Activated naive CD4-positive, alpha-beta T cell treated with anti-CD3 and anti-CD28 coated beads, Interleukin-2, amount 10 ng/mL, durations not matched to agents 7 days and 5 days (primary cell): ENCODE measurements around the gene SCGN.

Experiments
- CTCF ChIA-PET: fragments of 350-600 bp; sonication (Branson Sonifier 250); formaldehyde crosslinking; loops from one replicate; lab custom pipeline; 2021; ENCODE audit warnings: antibody characterized with exemption; lab: Charles Lee
- DNase-seq: peaks from one replicate; pipeline ENCODE4 v3.0.0-alpha.2; 2020
- H3K27ac Mint-ChIP-seq: one replicate; pipeline ENCODE4 v1.8.0; 2021; ENCODE audit warnings: mild to moderate bottlenecking, moderate library complexity, mixed read lengths
- H3K27me3 Mint-ChIP-seq: one replicate; pipeline ENCODE4 v1.8.0; 2021; ENCODE audit warnings: mild to moderate bottlenecking, mixed read lengths
- H3K36me3 Mint-ChIP-seq: one replicate; pipeline ENCODE4 v1.8.0; 2021; ENCODE audit warnings: mixed read lengths
- H3K4me1 Mint-ChIP-seq: one replicate; pipeline ENCODE4 v1.8.0; 2021; ENCODE audit warnings: mixed read lengths
- H3K4me3 Mint-ChIP-seq: one replicate; pipeline ENCODE4 v1.8.0; 2021; ENCODE audit warnings: mild to moderate bottlenecking, moderate library complexity, mixed read lengths
- H3K9me3 Mint-ChIP-seq: one replicate; pipeline ENCODE4 v1.8.0; 2021; ENCODE audit warnings: mixed read lengths

Gene SCGN

DNA sequence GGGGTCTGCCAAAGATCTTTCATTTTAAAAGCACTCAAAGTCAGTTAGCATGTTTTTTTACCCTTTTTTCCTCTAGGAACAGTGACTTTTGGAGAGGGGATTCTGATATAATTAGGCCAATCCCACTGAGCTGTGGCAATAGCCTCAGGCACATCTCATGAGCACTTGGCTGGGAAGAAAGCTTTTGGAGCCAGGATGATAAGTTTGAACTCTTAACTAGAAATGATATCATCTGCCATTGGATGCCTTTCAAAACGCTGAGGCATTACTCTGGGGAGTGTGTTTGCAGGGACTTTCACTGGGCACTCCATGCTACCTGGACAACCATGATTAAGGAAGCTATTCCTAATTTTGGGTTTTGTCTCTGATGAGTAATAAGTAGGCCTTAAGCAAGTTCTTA is 3.7 kb downstream of the SCGN start:
- peaks cover 36% of the 10 kb centered on the region for H3K27me3 Mint-ChIP-seq
- no peaks in the 10 kb centered on the region for H3K4me1 Mint-ChIP-seq
- no peak overlapping the region for H3K27ac Mint-ChIP-seq
- no peaks in the 10 kb centered on the region for H3K9me3 Mint-ChIP-seq
- H3K4me3 Mint-ChIP-seq, result no peak overlapping the region
- no peak for DNase-seq
- CTCF ChIA-PET, result no interaction called here
- no peaks in the 10 kb centered on the region for H3K36me3 Mint-ChIP-seq

DNA sequence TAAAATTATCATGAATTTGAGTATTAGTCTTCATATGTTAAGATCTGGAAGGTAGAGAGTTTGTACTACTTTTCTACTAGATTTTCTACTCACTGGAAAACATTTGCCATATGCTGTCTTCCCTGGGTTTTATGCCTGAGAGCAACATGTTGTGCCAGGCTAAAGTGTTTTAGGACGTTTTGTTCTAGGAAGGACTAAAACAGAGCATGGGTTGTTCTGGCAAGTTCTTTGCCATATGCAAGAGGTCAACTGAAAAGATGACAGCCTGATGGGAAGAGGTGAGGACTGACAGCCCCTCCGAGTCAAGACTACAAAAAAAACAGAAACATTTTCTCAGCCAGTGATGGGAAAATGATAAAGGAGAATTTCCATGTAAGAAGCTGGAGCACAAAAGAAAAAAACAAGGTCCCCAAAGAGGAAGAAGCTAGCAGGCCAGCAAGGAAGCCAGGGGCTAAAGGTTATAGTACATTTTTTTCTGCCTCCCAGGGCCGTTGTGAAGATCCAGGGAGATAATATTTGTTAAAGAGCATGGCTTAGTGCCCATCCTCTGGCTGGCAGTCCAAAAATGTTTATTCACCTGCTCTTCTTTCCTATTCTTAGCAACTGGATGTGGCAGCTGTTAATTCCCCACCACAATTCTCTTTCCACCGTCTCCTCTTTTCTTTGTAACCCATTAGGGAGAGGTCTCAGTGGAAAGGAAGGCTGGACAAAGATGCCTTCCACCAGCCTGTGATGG is 7.8 kb downstream of the SCGN start:
- DNase-seq, result no peak
- Mint-ChIP-seq H3K27me3 (peaks cover 21% of the 10 kb centered on the region), H3K36me3 (no peaks in the 10 kb centered on the region), H3K4me3 (no peak overlapping the region), H3K27ac (no peak overlapping the region), H3K4me1 (no peaks in the 10 kb centered on the region), H3K9me3 (no peaks in the 10 kb centered on the region)
- CTCF ChIA-PET, result no interaction called here

DNA sequence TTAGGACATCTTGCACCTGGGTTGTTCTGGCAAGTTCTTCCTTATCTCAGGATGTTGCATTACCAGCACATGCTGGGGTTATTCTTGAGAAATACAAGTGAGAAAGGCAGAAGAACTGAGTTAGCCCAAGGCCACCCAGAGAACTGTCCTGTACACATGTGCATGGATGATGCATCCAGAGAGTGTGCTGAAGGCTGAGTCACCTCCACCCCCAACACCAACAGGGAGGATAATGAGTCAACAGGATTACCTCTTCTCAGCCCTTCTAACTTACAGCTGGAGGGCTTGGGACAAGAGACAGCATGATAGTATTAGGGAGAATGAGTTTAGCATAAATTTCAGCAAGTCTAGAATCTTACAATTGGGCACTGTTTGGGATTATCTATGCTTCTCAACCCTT is 8.5 kb downstream of the SCGN start:
- DNase-seq, result no peak
- CTCF ChIA-PET, result no interaction called here
- Mint-ChIP-seq H3K4me1 (no peaks in the 10 kb centered on the region), H3K4me3 (no peak overlapping the region), H3K9me3 (no peaks in the 10 kb centered on the region), H3K36me3 (no peaks in the 10 kb centered on the region), H3K27ac (no peak overlapping the region), H3K27me3 (peaks cover 27% of the 10 kb centered on the region)

DNA sequence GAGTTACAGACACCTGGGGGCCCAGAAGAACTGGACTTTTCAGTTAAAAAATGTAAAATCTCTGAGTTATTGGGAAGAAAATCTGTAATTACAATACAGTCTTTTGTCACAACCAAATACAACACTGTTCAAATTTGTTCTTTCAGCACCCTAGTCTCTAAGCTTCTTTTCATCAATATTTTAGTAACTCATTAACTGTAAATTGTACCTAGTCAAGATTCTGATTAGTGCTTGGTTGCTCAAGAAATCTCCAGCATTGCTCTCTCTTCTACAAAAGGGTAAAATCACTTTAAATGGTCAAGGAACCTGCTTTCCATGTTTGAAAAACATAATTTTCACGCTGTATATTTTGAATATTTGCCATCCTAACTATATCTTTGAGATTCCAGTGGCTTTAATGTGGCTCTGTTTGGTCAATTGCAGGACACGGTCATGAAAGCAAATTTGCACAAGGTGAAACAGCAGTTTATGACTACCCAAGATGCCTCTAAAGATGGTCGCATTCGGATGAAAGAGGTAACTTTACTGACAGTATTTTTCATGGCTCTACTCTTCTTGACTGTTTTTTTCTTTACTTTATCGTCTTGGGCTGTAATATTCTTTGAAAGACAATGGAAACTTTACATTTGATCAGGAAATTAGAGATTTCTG is 9.2 kb downstream of the SCGN start:
- CTCF ChIA-PET, result no interaction called here
- H3K9me3 Mint-ChIP-seq, result no peaks in the 10 kb centered on the region
- no peak overlapping the region for H3K27ac Mint-ChIP-seq
- H3K4me3 Mint-ChIP-seq, result no peak overlapping the region
- DNase-seq, result no peak
- H3K27me3 Mint-ChIP-seq, result peaks cover 24% of the 10 kb centered on the region
- H3K4me1 Mint-ChIP-seq, result no peaks in the 10 kb centered on the region
- no peaks in the 10 kb centered on the region for H3K36me3 Mint-ChIP-seq

DNA sequence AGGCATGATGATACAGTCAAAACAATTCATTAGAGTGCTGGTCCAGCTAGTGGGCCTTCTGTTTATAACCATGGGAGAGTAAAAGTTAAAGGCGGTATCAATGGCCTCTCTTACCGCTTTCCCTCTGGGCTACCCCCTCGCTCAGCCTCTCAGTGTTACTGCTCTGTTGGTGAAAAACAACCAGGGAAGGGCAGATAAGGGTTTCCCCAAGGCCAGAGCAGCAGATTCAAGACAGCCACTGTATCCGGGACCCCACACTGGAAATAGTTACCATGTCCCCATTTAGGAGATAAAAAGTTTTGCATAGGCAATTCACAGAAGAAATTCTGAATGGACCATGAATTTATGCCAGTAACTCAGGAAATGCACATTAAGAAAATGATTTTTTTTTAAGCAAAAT is 13.4 kb downstream of the SCGN start:
- no peaks in the 10 kb centered on the region for H3K9me3 Mint-ChIP-seq
- H3K4me1 Mint-ChIP-seq, result no peaks in the 10 kb centered on the region
- H3K4me3 Mint-ChIP-seq, result no peak overlapping the region
- no peaks in the 10 kb centered on the region for H3K36me3 Mint-ChIP-seq
- peaks cover 13% of the 10 kb centered on the region for H3K27me3 Mint-ChIP-seq
- no peak for DNase-seq
- CTCF ChIA-PET, result interaction anchor here (1.5 kb wide), 1 partner anchor 109 kb away, joined by 3 read pairs; no protein-coding TSS in a partner anchor
- no peak overlapping the region for H3K27ac Mint-ChIP-seq

DNA sequence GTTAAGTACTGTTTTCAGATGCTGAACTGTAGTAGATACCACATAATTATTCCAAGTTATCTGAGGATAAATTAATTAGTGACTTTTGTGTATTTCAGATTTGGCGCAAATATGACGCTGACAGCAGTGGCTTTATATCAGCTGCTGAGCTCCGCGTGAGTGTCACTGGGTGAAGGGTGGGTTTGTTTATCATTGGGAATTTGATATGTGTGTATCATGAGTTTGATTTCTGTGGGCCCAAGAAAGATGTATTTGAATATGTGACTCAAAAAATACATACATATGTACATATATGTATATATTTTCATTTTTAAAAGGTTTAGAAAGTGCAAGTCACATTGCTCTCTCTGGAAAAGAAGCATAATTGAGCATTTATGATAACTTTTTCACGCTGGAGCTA is 17.4 kb downstream of the SCGN start:
- no peak overlapping the region for H3K4me3 Mint-ChIP-seq
- no peaks in the 10 kb centered on the region for H3K9me3 Mint-ChIP-seq
- CTCF ChIA-PET, result no interaction called here
- DNase-seq, result no peak
- no peak overlapping the region for H3K27ac Mint-ChIP-seq
- no peaks in the 10 kb centered on the region for H3K4me1 Mint-ChIP-seq
- no peaks in the 10 kb centered on the region for H3K36me3 Mint-ChIP-seq
- H3K27me3 Mint-ChIP-seq, result peaks cover 24% of the 10 kb centered on the region

DNA sequence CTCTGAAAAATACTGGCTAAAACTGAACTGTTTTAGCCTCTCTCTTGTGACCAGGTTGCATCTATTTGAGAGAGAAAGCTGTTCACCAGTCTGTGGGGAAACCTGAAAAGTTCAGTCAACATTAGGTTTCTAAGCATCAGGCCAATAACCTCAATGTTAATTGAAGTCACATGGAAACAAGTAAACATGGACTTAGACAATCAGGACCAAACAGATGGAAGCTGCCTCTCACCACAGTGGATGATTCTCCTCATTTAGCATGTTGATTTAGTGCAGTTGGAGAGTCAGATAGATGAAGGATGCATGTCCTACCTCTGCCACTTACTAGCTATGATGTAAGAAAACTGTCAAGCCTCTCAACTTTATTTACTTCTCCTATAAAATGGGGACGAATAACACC is 18.2 kb downstream of the SCGN start:
- Mint-ChIP-seq H3K4me1 (no peaks in the 10 kb centered on the region), H3K4me3 (no peak overlapping the region), H3K27ac (no peak overlapping the region), H3K27me3 (peaks cover 18% of the 10 kb centered on the region), H3K36me3 (no peaks in the 10 kb centered on the region), H3K9me3 (no peaks in the 10 kb centered on the region)
- CTCF ChIA-PET, result no interaction called here
- DNase-seq, result no peak

DNA sequence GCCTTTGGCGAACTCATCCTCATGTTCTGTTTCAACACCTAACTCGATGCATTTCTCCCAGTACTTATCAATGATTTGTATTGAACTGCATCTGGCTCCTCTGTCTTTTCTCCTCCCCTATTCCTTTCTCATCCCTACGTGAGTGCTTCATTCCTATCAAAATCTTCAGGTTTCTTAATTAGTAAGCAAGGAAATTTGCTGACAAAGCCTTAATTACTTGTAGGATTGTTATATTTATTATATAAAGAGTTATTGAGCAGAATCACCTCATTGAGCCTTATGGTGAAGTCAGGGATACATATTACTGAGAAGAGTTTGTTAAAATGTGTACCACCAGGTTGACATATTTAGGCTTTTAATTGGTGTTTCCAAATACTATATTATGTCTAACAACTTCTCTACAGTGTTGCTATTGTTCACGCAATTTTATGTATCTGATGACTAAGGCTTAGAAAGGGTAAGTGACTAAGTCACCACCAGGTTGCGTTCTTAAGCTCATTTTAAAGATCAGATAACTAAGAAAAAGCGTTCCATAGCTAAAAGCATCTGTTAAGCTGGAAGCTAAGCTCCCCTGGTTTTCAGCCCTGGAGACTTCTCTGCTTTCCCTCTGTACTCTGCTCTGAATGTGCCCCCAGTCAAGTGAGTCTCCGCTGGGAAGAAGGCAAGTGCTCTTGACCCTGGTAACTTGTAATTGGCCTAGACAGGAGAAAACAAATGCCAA is 18.9 kb downstream of the SCGN start:
- H3K9me3 Mint-ChIP-seq, result no peaks in the 10 kb centered on the region
- DNase-seq, result no peak
- CTCF ChIA-PET, result no interaction called here
- no peak overlapping the region for H3K27ac Mint-ChIP-seq
- H3K4me1 Mint-ChIP-seq, result no peaks in the 10 kb centered on the region
- peaks cover 14% of the 10 kb centered on the region for H3K27me3 Mint-ChIP-seq
- no peaks in the 10 kb centered on the region for H3K36me3 Mint-ChIP-seq
- H3K4me3 Mint-ChIP-seq, result no peak overlapping the region

DNA sequence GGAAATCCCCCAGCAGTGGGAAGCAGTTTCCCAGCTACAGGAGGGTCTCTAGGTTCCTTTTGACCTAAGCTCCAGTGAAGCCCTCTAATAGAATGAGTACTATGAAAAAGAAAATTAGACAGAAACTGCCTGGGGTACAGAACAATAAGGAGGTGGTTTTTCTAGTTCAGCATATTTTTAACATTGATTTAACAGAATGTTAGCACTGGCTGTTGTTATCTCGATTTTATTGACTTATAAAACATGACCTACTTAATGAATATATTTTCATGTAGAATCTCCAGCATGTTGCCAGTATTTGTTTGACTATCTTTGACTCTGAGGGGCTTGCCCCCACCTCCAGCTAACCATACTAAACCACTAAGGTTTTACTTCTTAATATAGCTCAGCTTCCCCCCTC is 19.6 kb downstream of the SCGN start:
- Mint-ChIP-seq H3K36me3 (no peaks in the 10 kb centered on the region), H3K4me1 (no peaks in the 10 kb centered on the region), H3K4me3 (no peak overlapping the region), H3K9me3 (no peaks in the 10 kb centered on the region), H3K27me3 (peaks cover 14% of the 10 kb centered on the region), H3K27ac (no peak overlapping the region)
- no peak for DNase-seq
- CTCF ChIA-PET, result no interaction called here

DNA sequence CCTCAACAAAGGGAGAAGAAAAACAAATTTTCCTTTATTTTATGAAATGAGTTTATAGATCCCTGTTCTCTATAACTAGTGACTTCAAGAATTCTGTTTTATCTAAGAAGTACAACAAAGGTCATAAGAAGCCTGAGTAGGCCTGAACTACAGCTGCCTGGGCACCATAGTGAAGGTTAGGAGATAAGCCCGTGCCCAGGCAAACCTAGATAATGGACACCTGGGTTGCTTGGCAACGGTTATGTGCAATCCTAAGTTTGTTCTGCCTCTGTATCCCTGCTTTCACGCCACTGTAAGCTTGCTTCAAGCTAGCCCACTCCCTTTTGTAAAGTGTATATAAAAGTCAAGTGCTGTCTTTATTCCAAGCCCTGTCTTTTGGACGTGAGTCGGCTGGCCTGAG is 23.2 kb downstream of the SCGN start:
- peaks cover 21% of the 10 kb centered on the region for H3K27me3 Mint-ChIP-seq
- H3K36me3 Mint-ChIP-seq, result no peaks in the 10 kb centered on the region
- H3K27ac Mint-ChIP-seq, result no peak overlapping the region
- no peaks in the 10 kb centered on the region for H3K4me1 Mint-ChIP-seq
- H3K9me3 Mint-ChIP-seq, result no peaks in the 10 kb centered on the region
- CTCF ChIA-PET, result no interaction called here
- H3K4me3 Mint-ChIP-seq, result no peak overlapping the region
- no peak for DNase-seq

DNA sequence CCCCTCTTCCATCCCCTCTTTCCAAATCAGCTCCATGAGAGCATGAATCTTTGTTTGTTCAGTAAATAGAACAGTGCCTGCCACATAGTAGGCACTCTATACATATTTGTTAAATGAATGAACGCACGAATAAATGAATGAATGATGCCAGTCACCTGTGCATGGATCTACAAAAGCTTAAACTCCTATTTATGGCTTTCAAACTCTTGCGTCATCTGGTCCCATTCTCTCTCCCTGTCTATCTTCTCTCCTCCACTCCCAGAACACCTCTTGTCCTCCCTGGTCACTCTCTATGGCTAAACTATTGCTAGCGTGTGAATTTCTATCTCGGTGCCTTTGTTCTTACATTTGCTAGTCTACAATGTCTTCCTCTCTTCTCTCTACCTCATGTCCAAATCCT is 24.8 kb downstream of the SCGN start:
- H3K9me3 Mint-ChIP-seq, result no peaks in the 10 kb centered on the region
- no peak overlapping the region for H3K4me3 Mint-ChIP-seq
- DNase-seq, result no peak
- CTCF ChIA-PET, result no interaction called here
- peaks cover 17% of the 10 kb centered on the region for H3K27me3 Mint-ChIP-seq
- H3K27ac Mint-ChIP-seq, result no peak overlapping the region
- no peaks in the 10 kb centered on the region for H3K36me3 Mint-ChIP-seq
- H3K4me1 Mint-ChIP-seq, result no peaks in the 10 kb centered on the region

DNA sequence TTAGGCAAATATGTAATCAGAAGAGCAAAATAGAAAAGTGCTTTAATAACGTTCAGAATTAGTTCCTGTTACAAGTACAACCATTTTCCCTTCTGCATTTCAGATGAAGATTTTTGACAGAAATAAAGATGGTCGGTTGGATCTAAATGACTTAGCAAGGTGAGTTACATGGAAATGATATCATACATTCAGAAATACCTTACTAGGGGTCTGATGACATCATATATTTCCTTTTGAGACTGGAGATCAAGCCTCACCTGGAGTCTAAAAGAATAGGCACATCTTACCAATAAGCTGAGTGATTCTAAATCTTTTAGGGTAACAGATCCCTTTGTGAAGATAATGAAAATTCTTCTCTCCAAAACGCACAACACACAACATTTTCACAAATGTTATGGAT is 29.8 kb downstream of the SCGN start:
- Mint-ChIP-seq H3K4me3 (no peak overlapping the region), H3K4me1 (no peaks in the 10 kb centered on the region)
- CTCF ChIA-PET, result interaction anchor here (1.1 kb wide), 1 partner anchor 17 kb away, joined by 3 read pairs; no protein-coding TSS in a partner anchor

DNA sequence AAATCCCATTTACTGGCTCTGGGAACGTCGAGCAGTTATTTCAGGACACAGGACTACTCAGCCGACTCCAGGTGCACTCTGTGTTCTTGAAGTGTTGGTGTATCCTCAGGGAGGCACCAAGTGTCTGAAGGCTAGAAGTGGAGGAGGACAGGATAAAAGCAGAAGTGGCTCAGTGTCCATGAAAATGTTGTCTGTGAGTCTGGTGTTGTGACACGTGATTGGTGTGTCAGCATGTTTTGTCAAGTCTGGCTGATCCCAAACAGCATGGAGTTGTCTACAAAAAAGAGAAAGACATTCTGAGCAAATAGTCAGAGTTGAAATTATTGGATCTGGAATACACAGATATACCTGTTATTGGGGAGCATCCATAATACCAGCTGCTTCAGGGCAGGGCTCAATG is 30.3 kb downstream of the SCGN start:
- H3K4me3 Mint-ChIP-seq, result no peak overlapping the region
- peaks cover 17% of the 10 kb centered on the region for H3K27me3 Mint-ChIP-seq
- no peaks in the 10 kb centered on the region for H3K9me3 Mint-ChIP-seq
- CTCF ChIA-PET, result no interaction called here
- no peak for DNase-seq
- no peaks in the 10 kb centered on the region for H3K4me1 Mint-ChIP-seq
- no peak overlapping the region for H3K27ac Mint-ChIP-seq
- H3K36me3 Mint-ChIP-seq, result no peaks in the 10 kb centered on the region

More for the DNA sequence above, 29.8 kb downstream of the SCGN start:
- H3K36me3 Mint-ChIP-seq, result no peaks in the 10 kb centered on the region
- H3K27ac Mint-ChIP-seq, result no peak overlapping the region
- peaks cover 17% of the 10 kb centered on the region for H3K27me3 Mint-ChIP-seq
- no peaks in the 10 kb centered on the region for H3K9me3 Mint-ChIP-seq
- DNase-seq, result no peak

DNA sequence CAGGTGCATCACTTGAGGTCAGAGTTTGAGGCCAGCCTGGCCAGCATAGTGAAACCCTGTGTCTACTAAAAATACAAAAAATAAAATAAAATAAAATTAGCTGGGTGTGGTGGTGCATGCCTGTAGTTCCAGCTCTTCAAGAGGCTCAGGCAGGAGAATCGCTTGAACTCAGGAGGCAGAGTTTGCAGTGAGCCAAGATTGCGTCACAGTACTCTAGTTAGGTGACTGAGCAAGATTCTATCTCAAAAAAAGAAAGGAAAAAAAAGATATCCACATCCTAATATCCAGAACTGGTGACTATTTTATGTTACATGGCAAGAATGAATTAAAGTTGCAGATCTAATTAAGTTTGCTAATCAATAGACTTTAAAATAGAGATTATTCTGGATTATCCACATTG is 32.5 kb downstream of the SCGN start:
- Mint-ChIP-seq H3K27ac (no peak overlapping the region), H3K36me3 (no peaks in the 10 kb centered on the region), H3K27me3 (peaks cover 12% of the 10 kb centered on the region), H3K9me3 (no peaks in the 10 kb centered on the region), H3K4me3 (no peak overlapping the region), H3K4me1 (no peaks in the 10 kb centered on the region)
- DNase-seq, result no peak
- CTCF ChIA-PET, result no interaction called here

DNA sequence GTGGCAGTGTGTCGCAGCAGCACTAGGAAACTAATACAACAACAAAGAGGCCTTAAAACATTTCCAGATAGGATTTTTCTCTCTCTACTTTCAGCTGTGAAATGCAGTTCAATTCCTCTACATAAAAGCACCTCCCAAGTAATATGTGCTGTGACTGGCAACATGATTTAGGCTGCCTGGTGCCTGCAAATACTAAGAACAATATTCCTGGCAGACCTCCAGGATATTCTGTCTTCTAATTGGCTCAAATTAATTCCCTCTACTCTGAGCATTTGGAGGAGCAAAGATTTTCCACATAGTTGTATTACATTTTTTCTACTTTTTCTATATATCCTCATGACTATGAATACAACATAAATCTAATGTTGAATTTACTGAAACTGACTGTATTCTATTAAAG is 33.2 kb downstream of the SCGN start:
- Mint-ChIP-seq H3K27ac (no peak overlapping the region), H3K27me3 (peaks cover 16% of the 10 kb centered on the region), H3K4me3 (no peak overlapping the region), H3K9me3 (no peaks in the 10 kb centered on the region), H3K36me3 (no peaks in the 10 kb centered on the region), H3K4me1 (no peaks in the 10 kb centered on the region)
- no peak for DNase-seq
- CTCF ChIA-PET, result no interaction called here
